ENCODE measurements around the gene ZAR1.
A peak's percentile ranks its signal among the peaks of the same experiment; 100 is the strongest.

Gene ZAR1

DNA sequence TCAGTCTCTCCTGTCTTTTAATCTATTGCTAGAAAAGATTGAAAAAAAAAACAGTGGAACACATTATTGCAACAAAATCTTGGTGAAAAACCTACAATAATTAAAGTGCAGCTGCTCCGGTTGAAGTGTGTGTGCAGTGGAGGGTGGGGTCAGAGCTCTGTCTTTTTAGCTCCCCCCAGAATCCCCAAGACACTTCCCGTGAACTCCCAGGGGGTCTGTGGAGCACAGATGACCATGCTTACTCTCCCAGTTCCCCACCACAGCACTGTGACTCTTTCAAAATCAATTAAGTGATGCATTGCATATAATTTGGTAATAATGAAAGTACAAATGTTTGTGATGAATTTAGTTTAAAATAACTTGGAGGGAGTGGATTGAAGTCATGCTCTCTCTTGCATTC lies 22.6 kb upstream of the ZAR1 start:
- no peak overlapping the region for H3K4me3 ChIP-seq (ENCODE audit: low read depth in 1 of 2, low read length in 2 of 2)
- no peak overlapping the region for H3K27ac ChIP-seq (ENCODE audit: low read depth, low read length)
- H3K4me1 ChIP-seq (ENCODE audit: control insufficient read depth in 1 of 2, insufficient read depth in 2 of 2, low read length in 2 of 2), result peaks cover 0 to 4% of the 10 kb centered on the region in 2 donors
- H3K9me3 ChIP-seq (ENCODE audit: control insufficient read depth in 1 of 2, low read length in 2 of 2), result no peaks in the 10 kb centered on the region
- H3K36me3 ChIP-seq (ENCODE audit: control insufficient read depth in 1 of 2, insufficient read depth in 2 of 2, low read length in 2 of 2), result no peaks in the 10 kb centered on the region
- H3K9ac ChIP-seq (ENCODE audit: low read depth in 1 of 2, low read length in 2 of 2), result no peak overlapping the region
- H3K27me3 ChIP-seq (ENCODE audit: control insufficient read depth in 1 of 2, insufficient read depth in 2 of 2, low read length in 2 of 2), result no peaks in the 10 kb centered on the region

DNA sequence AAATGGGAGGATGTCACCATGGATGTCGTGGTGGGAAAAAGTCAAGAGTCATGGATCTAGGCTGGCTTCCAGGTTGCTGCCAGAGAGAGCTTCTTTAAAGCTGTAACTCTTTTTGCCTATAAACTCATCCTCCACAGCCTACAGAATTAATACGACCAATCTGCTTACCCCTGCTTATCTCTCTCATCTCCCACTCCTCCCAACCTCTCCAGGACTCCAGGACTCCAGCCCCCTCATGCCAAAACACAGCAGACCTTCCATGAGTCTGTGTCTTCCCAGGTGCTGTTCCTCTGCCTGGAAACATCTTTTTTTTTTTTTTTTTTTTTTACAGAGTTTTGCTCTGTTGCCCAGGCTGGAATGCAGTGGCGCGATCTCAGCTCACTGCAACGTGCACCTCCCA lies 22.2 kb upstream of the ZAR1 start:
- Histone ChIP-seq H3K36me3 (ENCODE audit: control insufficient read depth in 1 of 2, insufficient read depth in 2 of 2, low read length in 2 of 2) (no peaks in the 10 kb centered on the region), H3K27ac (ENCODE audit: low read depth, low read length) (no peak overlapping the region), H3K4me1 (ENCODE audit: control insufficient read depth in 1 of 2, insufficient read depth in 2 of 2, low read length in 2 of 2) (no peaks in the 10 kb centered on the region), H3K4me3 (ENCODE audit: low read depth in 1 of 2, low read length in 2 of 2) (no peak overlapping the region), H3K9ac (ENCODE audit: low read depth in 1 of 2, low read length in 2 of 2) (no peak overlapping the region), H3K9me3 (ENCODE audit: control insufficient read depth in 1 of 2, low read length in 2 of 2) (no peaks in the 10 kb centered on the region), H3K27me3 (ENCODE audit: control insufficient read depth in 1 of 2, insufficient read depth in 2 of 2, low read length in 2 of 2) (no peaks in the 10 kb centered on the region)

DNA sequence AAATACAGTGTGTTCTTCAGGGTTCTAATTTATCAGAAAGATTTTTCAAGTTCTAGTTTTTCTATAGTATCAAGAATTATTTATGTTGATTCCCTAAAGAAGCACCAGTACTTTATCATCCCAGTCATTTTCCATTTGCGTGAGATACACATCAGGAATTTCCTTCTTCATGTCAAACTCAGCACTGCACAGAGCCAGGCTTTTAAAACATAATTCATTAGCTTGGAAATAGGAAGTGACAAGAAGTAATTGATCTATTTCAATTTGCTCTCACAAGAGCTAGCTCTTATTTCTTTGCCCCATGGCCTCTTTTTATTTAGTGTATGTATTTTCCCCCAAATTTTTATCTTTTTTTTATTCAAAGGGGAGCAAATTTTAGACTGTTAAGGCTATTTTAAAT lies 19.9 kb upstream of the ZAR1 start:
- H3K9ac ChIP-seq (ENCODE audit: low read depth in 1 of 2, low read length in 2 of 2), result no peak overlapping the region
- H3K4me1 ChIP-seq (ENCODE audit: control insufficient read depth in 1 of 2, insufficient read depth in 2 of 2, low read length in 2 of 2), result no peaks in the 10 kb centered on the region
- H3K27ac ChIP-seq (ENCODE audit: low read depth, low read length), result no peak overlapping the region
- H3K4me3 ChIP-seq (ENCODE audit: low read depth in 1 of 2, low read length in 2 of 2), result no peak overlapping the region
- H3K27me3 ChIP-seq (ENCODE audit: control insufficient read depth in 1 of 2, insufficient read depth in 2 of 2, low read length in 2 of 2), result no peaks in the 10 kb centered on the region
- no peaks in the 10 kb centered on the region for H3K36me3 ChIP-seq (ENCODE audit: control insufficient read depth in 1 of 2, insufficient read depth in 2 of 2, low read length in 2 of 2)
- no peaks in the 10 kb centered on the region for H3K9me3 ChIP-seq (ENCODE audit: control insufficient read depth in 1 of 2, low read length in 2 of 2)

DNA sequence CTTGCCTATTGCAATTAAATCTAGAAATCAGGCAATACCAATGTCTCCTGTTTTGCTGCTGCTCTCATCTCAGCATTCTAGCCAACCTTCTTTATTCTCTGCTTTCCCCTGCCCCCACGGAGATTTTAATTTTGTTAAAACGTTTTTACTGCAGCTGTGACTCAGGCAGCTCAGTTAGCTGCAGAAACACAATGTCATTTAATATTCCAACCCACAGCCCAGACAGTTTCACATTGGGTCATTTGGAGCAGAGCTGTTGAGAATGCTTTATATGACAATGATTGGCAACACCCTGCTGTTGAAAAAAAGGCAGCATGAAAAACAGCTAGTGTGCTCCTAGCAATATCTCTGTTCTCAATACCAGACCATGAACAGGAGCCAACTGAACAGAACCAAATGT lies 19.5 kb upstream of the ZAR1 start:
- no peaks in the 10 kb centered on the region for H3K27me3 ChIP-seq (ENCODE audit: control insufficient read depth in 1 of 2, insufficient read depth in 2 of 2, low read length in 2 of 2)
- H3K9ac ChIP-seq (ENCODE audit: low read depth in 1 of 2, low read length in 2 of 2), result no peak overlapping the region
- H3K36me3 ChIP-seq (ENCODE audit: control insufficient read depth in 1 of 2, insufficient read depth in 2 of 2, low read length in 2 of 2), result no peaks in the 10 kb centered on the region
- no peaks in the 10 kb centered on the region for H3K9me3 ChIP-seq (ENCODE audit: control insufficient read depth in 1 of 2, low read length in 2 of 2)
- no peak overlapping the region for H3K4me3 ChIP-seq (ENCODE audit: low read depth in 1 of 2, low read length in 2 of 2)
- H3K4me1 ChIP-seq (ENCODE audit: control insufficient read depth in 1 of 2, insufficient read depth in 2 of 2, low read length in 2 of 2), result no peaks in the 10 kb centered on the region
- no peak overlapping the region for H3K27ac ChIP-seq (ENCODE audit: low read depth, low read length)

DNA sequence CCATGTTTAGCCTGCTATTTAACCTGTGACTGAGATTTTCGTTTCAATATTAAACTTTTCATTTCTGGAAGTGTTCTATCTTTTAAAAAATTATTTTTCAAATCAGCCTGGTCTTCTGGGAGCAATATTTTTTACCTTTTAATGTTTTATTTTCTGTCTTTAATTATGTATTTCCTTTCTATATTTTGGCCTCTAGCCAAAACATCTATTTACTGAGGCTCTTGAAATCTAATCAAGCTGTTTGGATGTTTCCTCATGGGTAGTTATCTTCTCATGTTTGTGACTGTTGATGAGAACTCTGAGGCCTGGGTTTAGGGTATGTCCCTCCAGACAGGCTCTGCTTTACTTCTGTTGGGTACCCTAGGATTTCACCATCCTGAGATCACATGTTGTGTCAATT lies 17.3 kb upstream of the ZAR1 start:
- no peak overlapping the region for H3K27ac ChIP-seq (ENCODE audit: low read depth, low read length)
- no peaks in the 10 kb centered on the region for H3K36me3 ChIP-seq (ENCODE audit: control insufficient read depth in 1 of 2, insufficient read depth in 2 of 2, low read length in 2 of 2)
- H3K4me3 ChIP-seq (ENCODE audit: low read depth in 1 of 2, low read length in 2 of 2), result no peak overlapping the region

DNA sequence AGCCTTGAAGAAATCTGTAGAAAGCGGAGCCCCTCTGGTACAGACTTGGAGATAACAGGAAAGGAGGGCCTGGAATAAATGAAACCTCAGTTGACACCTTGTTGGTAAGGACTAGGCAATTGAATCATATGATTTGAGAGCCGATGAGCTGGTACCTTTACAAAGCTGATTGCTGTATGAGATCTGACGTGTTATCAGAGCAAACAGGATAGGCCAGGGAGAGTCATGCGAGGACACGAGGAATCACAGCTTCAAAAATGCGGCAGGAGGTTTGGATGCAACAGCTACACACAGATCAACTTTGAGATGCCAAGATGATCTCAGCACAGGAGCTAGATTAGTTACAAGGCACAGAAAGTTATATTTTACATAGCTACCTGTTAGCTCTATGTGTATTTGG lies 14.3 kb upstream of the ZAR1 start:
- H3K9ac ChIP-seq (ENCODE audit: low read depth in 1 of 2, low read length in 2 of 2), result no peak overlapping the region
- H3K27me3 ChIP-seq (ENCODE audit: control insufficient read depth in 1 of 2, insufficient read depth in 2 of 2, low read length in 2 of 2), result peaks cover 2 to 3% of the 10 kb centered on the region in 2 donors
- no peak overlapping the region for H3K27ac ChIP-seq (ENCODE audit: low read depth, low read length)
- no peaks in the 10 kb centered on the region for H3K4me1 ChIP-seq (ENCODE audit: control insufficient read depth in 1 of 2, insufficient read depth in 2 of 2, low read length in 2 of 2)
- H3K9me3 ChIP-seq (ENCODE audit: control insufficient read depth in 1 of 2, low read length in 2 of 2), result no peaks in the 10 kb centered on the region
- no peak overlapping the region for H3K4me3 ChIP-seq (ENCODE audit: low read depth in 1 of 2, low read length in 2 of 2)
- no peaks in the 10 kb centered on the region for H3K36me3 ChIP-seq (ENCODE audit: control insufficient read depth in 1 of 2, insufficient read depth in 2 of 2, low read length in 2 of 2)

More for the DNA sequence above, 17.3 kb upstream of the ZAR1 start:
- Histone ChIP-seq H3K27me3 (ENCODE audit: control insufficient read depth in 1 of 2, insufficient read depth in 2 of 2, low read length in 2 of 2) (no peaks in the 10 kb centered on the region), H3K9me3 (ENCODE audit: control insufficient read depth in 1 of 2, low read length in 2 of 2) (no peaks in the 10 kb centered on the region), H3K4me1 (ENCODE audit: control insufficient read depth in 1 of 2, insufficient read depth in 2 of 2, low read length in 2 of 2) (no peaks in the 10 kb centered on the region), H3K9ac (ENCODE audit: low read depth in 1 of 2, low read length in 2 of 2) (no peak overlapping the region)

DNA sequence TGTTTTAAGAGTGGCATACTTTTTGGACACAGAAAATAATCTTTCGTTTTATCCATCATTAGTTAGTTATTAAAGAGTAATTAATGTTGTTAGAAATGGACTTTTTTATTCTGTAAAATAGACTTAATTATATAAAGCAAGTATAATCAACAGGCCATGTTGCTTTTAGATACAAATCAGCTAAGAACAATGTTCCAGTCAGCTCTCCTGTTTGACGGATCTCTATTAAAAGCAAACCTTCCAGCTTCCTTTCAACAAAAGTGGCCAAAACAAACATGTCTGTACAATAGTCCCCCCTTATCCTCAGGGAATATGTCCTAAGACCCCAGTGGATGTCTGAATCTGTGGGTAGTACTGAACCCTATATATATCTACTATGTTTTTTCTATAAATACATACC lies 11.8 kb upstream of the ZAR1 start:
- H3K9ac ChIP-seq (ENCODE audit: low read depth in 1 of 2, low read length in 2 of 2), result no peak overlapping the region
- no peak overlapping the region for H3K27ac ChIP-seq (ENCODE audit: low read depth, low read length)
- H3K4me3 ChIP-seq (ENCODE audit: low read depth in 1 of 2, low read length in 2 of 2), result no peak overlapping the region
- peaks cover 19 to 24% of the 10 kb centered on the region in 2 donors for H3K27me3 ChIP-seq (ENCODE audit: control insufficient read depth in 1 of 2, insufficient read depth in 2 of 2, low read length in 2 of 2)
- no peaks in the 10 kb centered on the region for H3K4me1 ChIP-seq (ENCODE audit: control insufficient read depth in 1 of 2, insufficient read depth in 2 of 2, low read length in 2 of 2)
- no peaks in the 10 kb centered on the region for H3K9me3 ChIP-seq (ENCODE audit: control insufficient read depth in 1 of 2, low read length in 2 of 2)
- H3K36me3 ChIP-seq (ENCODE audit: control insufficient read depth in 1 of 2, insufficient read depth in 2 of 2, low read length in 2 of 2), result no peaks in the 10 kb centered on the region

DNA sequence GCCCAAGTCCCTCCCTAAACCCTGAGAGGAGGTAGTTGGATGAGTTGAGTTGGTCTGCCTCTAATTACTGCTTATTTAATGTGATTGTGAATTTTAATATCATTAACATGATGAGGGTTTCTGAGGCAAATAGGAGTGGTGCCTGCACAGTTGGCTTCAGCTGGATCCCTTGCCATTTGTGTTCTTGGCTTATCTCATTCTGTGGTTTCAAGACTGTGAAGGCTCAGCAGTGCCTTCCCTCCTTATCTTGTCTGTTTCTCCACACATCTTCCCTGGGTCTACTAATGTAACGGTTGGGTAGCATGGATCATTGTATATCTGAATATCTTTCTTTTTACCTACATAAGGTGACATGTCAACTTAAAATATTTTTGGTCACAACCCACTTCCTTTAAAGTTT lies 8.5 kb upstream of the ZAR1 start:
- no peaks in the 10 kb centered on the region for H3K9me3 ChIP-seq (ENCODE audit: control insufficient read depth in 1 of 2, low read length in 2 of 2)
- peaks cover 0 to 4% of the 10 kb centered on the region in 2 donors for H3K4me1 ChIP-seq (ENCODE audit: control insufficient read depth in 1 of 2, insufficient read depth in 2 of 2, low read length in 2 of 2)
- H3K9ac ChIP-seq (ENCODE audit: low read depth in 1 of 2, low read length in 2 of 2), result no peak overlapping the region
- no peak overlapping the region for H3K4me3 ChIP-seq (ENCODE audit: low read depth in 1 of 2, low read length in 2 of 2)
- peaks cover 45 to 53% of the 10 kb centered on the region in 2 donors for H3K27me3 ChIP-seq (ENCODE audit: control insufficient read depth in 1 of 2, insufficient read depth in 2 of 2, low read length in 2 of 2)
- H3K36me3 ChIP-seq (ENCODE audit: control insufficient read depth in 1 of 2, insufficient read depth in 2 of 2, low read length in 2 of 2), result no peaks in the 10 kb centered on the region
- no peak overlapping the region for H3K27ac ChIP-seq (ENCODE audit: low read depth, low read length)

DNA sequence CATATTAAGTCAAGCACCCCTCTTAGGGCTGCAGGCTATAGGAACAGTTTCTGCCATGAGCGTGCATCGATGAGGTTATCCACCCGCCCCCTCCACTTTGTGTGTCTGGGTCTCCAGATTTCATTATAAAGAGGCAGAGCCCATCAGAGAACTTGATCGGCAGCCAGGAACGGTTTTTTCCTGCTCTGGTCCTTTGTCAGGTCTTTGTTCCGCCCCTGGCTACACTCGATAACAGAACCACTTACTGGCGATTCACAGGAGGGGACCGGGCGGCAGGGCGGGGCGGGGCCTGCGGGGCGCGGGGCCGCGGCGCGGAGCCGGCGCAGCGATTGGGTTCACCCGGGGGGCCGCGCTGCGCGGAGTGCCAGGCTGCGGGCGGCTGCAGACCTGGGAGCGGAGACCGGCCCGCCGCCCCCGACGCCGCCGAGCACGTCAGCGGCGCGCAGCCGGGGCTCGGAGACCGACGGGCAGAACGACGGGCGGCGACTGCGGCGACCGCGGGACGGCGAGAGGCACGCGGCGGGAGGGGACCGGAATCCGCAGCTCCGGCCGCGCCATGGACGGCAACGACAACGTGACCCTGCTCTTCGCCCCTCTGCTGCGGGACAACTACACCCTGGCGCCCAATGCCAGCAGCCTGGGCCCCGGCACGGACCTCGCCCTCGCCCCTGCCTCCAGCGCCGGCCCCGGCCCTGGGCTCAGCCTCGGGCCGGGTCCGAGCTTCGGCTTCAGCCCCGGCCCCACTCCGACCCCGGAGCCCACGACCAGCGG lies 6.9 kb upstream of the ZAR1 start, which contains the start of gene SLC10A4:
Gene SLC10A4 (plus strand): TSS at position 338 of the 771 bp plus-strand sequence. CDS start 219 bp downstream, at position 557.
- peaks cover 0 to 4% of the 10 kb centered on the region in 2 donors for H3K4me1 ChIP-seq (ENCODE audit: control insufficient read depth in 1 of 2, insufficient read depth in 2 of 2, low read length in 2 of 2)
- H3K4me3 ChIP-seq (ENCODE audit: low read depth in 1 of 2, low read length in 2 of 2), result peak within 1 kb of the TSS in 1 of 2 donors; percentile 45
- no peak within 1 kb of the TSS for H3K9ac ChIP-seq (ENCODE audit: low read depth in 1 of 2, low read length in 2 of 2)
- H3K36me3 ChIP-seq (ENCODE audit: control insufficient read depth in 1 of 2, insufficient read depth in 2 of 2, low read length in 2 of 2), result no peaks in the 10 kb centered on the region
- peaks cover 50 to 66% of the 10 kb centered on the region in 2 donors for H3K27me3 ChIP-seq (ENCODE audit: control insufficient read depth in 1 of 2, insufficient read depth in 2 of 2, low read length in 2 of 2)
- no peak within 1 kb of the TSS for H3K27ac ChIP-seq (ENCODE audit: low read depth, low read length)
- H3K9me3 ChIP-seq (ENCODE audit: control insufficient read depth in 1 of 2, low read length in 2 of 2), result no peaks in the 10 kb centered on the region

DNA sequence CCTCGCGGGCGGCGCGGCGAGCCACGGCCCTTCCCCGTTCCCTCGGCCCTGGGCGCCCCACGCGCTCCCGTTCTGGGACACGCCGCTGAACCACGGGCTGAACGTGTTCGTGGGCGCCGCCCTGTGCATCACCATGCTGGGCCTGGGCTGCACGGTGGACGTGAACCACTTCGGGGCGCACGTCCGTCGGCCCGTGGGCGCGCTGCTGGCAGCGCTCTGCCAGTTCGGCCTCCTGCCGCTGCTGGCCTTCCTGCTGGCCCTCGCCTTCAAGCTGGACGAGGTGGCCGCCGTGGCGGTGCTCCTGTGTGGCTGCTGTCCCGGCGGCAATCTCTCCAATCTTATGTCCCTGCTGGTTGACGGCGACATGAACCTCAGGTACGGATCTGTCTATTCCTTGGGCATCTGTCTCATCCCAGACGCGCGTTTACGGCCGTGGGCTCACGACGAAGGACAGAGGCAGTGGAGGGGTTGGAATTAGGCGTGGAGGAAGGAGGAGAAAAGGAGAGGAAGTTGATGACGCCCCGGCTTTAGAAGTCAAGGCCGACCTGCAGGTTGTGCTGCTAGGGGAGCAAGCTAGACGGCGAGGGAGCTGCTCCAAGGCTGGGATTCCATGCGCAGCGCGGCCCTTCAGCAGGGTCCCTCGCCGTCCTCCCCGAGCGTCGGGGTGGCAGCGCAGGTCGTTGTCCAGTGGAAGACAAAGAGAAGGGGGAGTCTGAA lies 6.1 kb upstream of the ZAR1 start:
- Histone ChIP-seq H3K4me1 (ENCODE audit: control insufficient read depth in 1 of 2, insufficient read depth in 2 of 2, low read length in 2 of 2) (peaks cover 0 to 4% of the 10 kb centered on the region in 2 donors), H3K27ac (ENCODE audit: low read depth, low read length) (no peak overlapping the region), H3K4me3 (ENCODE audit: low read depth in 1 of 2, low read length in 2 of 2) (peak overlapping the region in 1 of 2 donors; percentile 23), H3K9ac (ENCODE audit: low read depth in 1 of 2, low read length in 2 of 2) (no peak overlapping the region), H3K27me3 (ENCODE audit: control insufficient read depth in 1 of 2, insufficient read depth in 2 of 2, low read length in 2 of 2) (peaks cover 57 to 74% of the 10 kb centered on the region in 2 donors), H3K9me3 (ENCODE audit: control insufficient read depth in 1 of 2, low read length in 2 of 2) (no peaks in the 10 kb centered on the region), H3K36me3 (ENCODE audit: control insufficient read depth in 1 of 2, insufficient read depth in 2 of 2, low read length in 2 of 2) (no peaks in the 10 kb centered on the region)

Measured in duodenal mucosa (tissue), 2 donors.